ENCODE results near the gene MDM2. TPM values are rescaled to one million over a fixed set of nuclear protein-coding genes. Genes with fewer than 3 reads are reported as not detected.

Gene MDM2
- total and polyA plus RNA-seq, 9 of the 15 experiments (the other 6 are each of a cell fraction or from before 2014, with no cell fraction given) = 13.6 to 100 (median 49.0) TPM

DNA sequence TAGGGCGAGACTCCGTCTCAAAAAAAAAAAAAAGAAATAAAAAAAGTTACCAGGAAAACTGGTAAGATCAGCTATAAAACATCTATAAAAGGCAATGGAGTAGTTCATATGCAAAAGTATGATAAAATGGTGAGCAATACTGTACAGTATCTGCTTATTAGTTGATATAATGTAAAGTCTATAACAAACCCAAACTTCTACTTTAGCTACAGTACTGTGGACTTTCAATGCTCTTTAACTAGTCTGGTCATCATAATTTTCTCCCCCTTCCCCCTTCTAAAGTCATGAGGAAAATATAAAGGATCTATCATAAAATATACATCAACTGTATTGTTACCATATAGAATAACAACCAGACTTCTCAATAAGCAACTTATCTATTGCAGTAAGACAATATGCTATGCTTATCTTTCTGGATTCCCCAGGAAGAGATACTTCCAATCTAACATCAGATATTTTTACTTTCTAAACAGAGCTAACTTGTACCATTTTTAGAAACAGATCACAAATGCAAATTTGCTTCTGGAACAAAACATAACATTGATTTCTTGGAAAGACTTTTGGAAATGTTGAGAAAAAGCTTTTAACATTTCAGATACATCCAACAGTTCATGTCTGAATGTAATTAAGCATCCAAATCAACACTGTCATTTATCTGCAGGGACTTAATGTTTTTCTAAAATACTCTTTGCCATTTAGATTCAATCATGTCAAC, 43.8 kb downstream of the MDM2 start:
- DNase-seq (ENCODE audit: extremely low read depth in 1 of 4, low spot score in 3 of 4) (no peak), ATAC-seq (no peak), FAIRE-seq (no peak)
- H3K79me2 ChIP-seq (ENCODE audit: control insufficient read depth, insufficient read depth, low read length) = no peaks in the 10 kb centered on the region
- no peaks in the 10 kb centered on the region for H3K9me3 ChIP-seq (replicated peaks; ENCODE audit: control insufficient read depth, insufficient read depth, low read depth, low read length)
- CTCF ChIA-PET (ENCODE audit: low intra/inter-chr PET ratio) = no interaction called here
- H3K27ac ChIP-seq (ENCODE audit: extremely low read depth, low read depth, low read length) = no peak overlapping the region
- H3K4me3 ChIP-seq = no peak overlapping the region
- intact Hi-C loops (cut with micrococcal nuclease) = no loop called here
- H3K9ac ChIP-seq (ENCODE audit: insufficient read depth in 1 of 2, low read depth in 2 of 2, low read length in 2 of 2) = no peak overlapping the region
- H3K4me2 ChIP-seq (ENCODE audit: insufficient read depth, low read length) = no peak overlapping the region
- TF ChIP-seq ZNF561 (CRISPR knock-in tag; conservative IDR thresholded peaks at IDR 0.05) = no peak
- no peak for TF ChIP-seq DNMT1 (IDR thresholded peaks at IDR 0.05)
- TF ChIP-seq RBM25 (IDR thresholded peaks at IDR 0.05; ENCODE audit: low read depth, low read length, severe bottlenecking) = no peak
- no peak for TF ChIP-seq STAT5B (CRISPR knock-in tag; IDR thresholded peaks at IDR 0.05)
- no peak for TF ChIP-seq SAFB2 (IDR thresholded peaks at IDR 0.05; ENCODE audit: borderline replicate concordance, low read depth, low read length, severe bottlenecking)
- TF ChIP-seq KAT2B (IDR thresholded peaks at IDR 0.05; ENCODE audit: low read depth, low read length) = no peak
- no peak for TF ChIP-seq NFATC3 (IDR thresholded peaks at IDR 0.05)
- no peak for TF ChIP-seq ILF3 (IDR thresholded peaks at IDR 0.05; ENCODE audit: borderline replicate concordance)
- no peak for TF ChIP-seq SIN3B (IDR thresholded peaks at IDR 0.05; ENCODE audit: low read depth)
- TF ChIP-seq, protein P1, sequence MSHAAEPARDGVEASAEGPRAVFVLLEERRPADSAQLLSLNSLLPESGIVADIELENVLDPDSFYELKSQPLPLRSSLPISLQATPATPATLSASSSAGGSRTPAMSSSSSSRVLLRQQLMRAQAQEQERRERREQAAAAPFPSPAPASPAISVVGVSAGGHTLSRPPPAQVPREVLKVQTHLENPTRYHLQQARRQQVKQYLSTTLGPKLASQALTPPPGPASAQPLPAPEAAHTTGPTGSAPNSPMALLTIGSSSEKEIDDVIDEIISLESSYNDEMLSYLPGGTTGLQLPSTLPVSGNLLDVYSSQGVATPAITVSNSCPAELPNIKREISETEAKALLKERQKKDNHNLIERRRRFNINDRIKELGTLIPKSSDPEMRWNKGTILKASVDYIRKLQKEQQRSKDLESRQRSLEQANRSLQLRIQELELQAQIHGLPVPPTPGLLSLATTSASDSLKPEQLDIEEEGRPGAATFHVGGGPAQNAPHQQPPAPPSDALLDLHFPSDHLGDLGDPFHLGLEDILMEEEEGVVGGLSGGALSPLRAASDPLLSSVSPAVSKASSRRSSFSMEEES (CRISPR knock-in tag; IDR thresholded peaks at IDR 0.05) = no peak
- no peak for TF ChIP-seq NFE2L1 (tag; IDR thresholded peaks at IDR 0.05; ENCODE audit: borderline replicate concordance, low read depth)
- TF ChIP-seq, protein P2, sequence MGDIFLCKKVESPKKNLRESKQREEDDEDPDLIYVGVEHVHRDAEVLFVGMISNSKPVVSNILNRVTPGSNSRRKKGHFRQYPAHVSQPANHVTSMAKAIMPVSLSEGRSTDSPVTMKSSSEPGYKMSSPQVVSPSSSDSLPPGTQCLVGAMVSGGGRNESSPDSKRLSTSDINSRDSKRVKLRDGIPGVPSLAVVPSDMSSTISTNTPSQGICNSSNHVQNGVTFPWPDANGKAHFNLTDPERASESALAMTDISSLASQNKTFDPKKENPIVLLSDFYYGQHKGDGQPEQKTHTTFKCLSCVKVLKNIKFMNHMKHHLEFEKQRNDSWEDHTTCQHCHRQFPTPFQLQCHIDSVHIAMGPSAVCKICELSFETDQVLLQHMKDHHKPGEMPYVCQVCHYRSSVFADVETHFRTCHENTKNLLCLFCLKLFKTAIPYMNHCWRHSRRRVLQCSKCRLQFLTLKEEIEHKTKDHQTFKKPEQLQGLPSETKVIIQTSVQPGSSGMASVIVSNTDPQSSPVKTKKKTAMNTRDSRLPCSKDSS (IDR thresholded peaks at IDR 0.05; ENCODE audit: low read depth, partially characterized antibody) = no peak
- H3K36me3 ChIP-seq (ENCODE audit: control insufficient read depth, insufficient read depth, low read length) = no peaks in the 10 kb centered on the region
- no peaks in the 10 kb centered on the region for H4K20me1 ChIP-seq (replicated peaks; ENCODE audit: control insufficient read depth, insufficient read depth, low read length)
- 20% methylated on average over 1 of the region's 2 CpGs for WGBS (ENCODE audit: insufficient coverage, low coverage, missing lambda C conversion rate)
- POLR2A ChIA-PET = interaction anchor here (1.0 kb wide), 1 partner anchor 15 kb away, joined by 3 read pairs; no protein-coding TSS in a partner anchor
- in situ Hi-C loops (cut with MboI) = loop anchor here (25.0 kb wide), 1 partner anchor 211 kb away; no protein-coding TSS in a partner anchor
- H3K9me1 ChIP-seq (ENCODE audit: control insufficient read depth, insufficient read depth, low read length) = no peaks in the 10 kb centered on the region
- peaks cover 12 to 15% of the 10 kb centered on the region in 2 experiments; a peak in 4 of 5 replicates for H3K27me3 ChIP-seq (ENCODE audit: control insufficient read depth in 2 of 2, insufficient read depth in 2 of 2, low read length in 2 of 2)
- H3K4me1 ChIP-seq (replicated peaks in 1 of 2; ENCODE audit: control insufficient read depth in 2 of 2, insufficient read depth in 2 of 2, low read length in 2 of 2) = no peaks in the 10 kb centered on the region
- H2AFZ ChIP-seq (ENCODE audit: low read depth, low read length) = no peak overlapping the region
- no TSS peak for BruUV-seq (replicated peaks)

Data from K562 (cell line).